CD8-positive, alpha-beta memory T cell (primary cell): ENCODE results near the gene KRT32. TPM values are rescaled to one million over a fixed set of nuclear protein-coding genes. Genes with fewer than 3 reads are reported as not detected.

ENCODE experiments used
- CTCF ChIA-PET: fragments of 350-600 bp; sonication (Branson Sonifier 250); formaldehyde crosslinking; loops from one replicate; lab custom pipeline; 2021; ENCODE audit warnings: antibody characterized with exemption; lab: Charles Lee
- POLR2A ChIA-PET: fragments of 350-600 bp; sonication (Branson Sonifier 250); formaldehyde crosslinking; loops from one replicate; lab custom pipeline; 2021; ENCODE audit warnings: antibody characterized with exemption; lab: Charles Lee
- DNase-seq, 5 donors: peaks; one replicate each; pipeline versions ENCODE4 v3.0.0 to v3.0.0-alpha.2; 2020 to 2022; ENCODE audit warnings: mixed read lengths in 1 of 5
- H3K27ac ChIP-seq: one replicate; pipeline ENCODE4 v1.7.0; 2013; ENCODE audit warnings: low read depth, mild to moderate bottlenecking, low read length, moderate library complexity
- H3K27me3 ChIP-seq: 2 replicates; pipeline ENCODE4 v1.7.0; 2013; ENCODE audit warnings: low read length, mild to moderate bottlenecking; ENCODE audit not compliant: insufficient read depth, poor library complexity, severe bottlenecking
- H3K36me3 ChIP-seq: 2 replicates; pipeline ENCODE4 v1.7.0; 2013; ENCODE audit warnings: mild to moderate bottlenecking, low read length, moderate library complexity; ENCODE audit not compliant: insufficient read depth
- H3K4me1 ChIP-seq: 2 replicates; pipeline ENCODE4 v1.7.0; 2013; ENCODE audit warnings: mild to moderate bottlenecking, low read length, moderate library complexity; ENCODE audit not compliant: insufficient read depth
- H3K4me3 ChIP-seq: 2 replicates; pipeline ENCODE4 v1.7.0; 2013; ENCODE audit warnings: mild to moderate bottlenecking, low read length
- H3K9me3 ChIP-seq: 2 replicates; pipeline ENCODE4 v1.7.0; 2013; ENCODE audit warnings: mild to moderate bottlenecking, low read length
- H3K27ac Mint-ChIP-seq, 8 donors: one replicate each; pipeline ENCODE4 v1.8.0; 2020 to 2021; ENCODE audit warnings: mixed read lengths in 8 of 8, mild to moderate bottlenecking in 6 of 8, inconsistent platforms in 3 of 8, moderate library complexity in 3 of 8
- H3K27me3 Mint-ChIP-seq, 2 donors: one replicate each; pipeline ENCODE4 v1.8.0; 2020 to 2021; ENCODE audit warnings: mixed read lengths in 2 of 2, mild to moderate bottlenecking in 1 of 2, moderate library complexity in 1 of 2
- H3K36me3 Mint-ChIP-seq, 3 donors: one replicate each; pipeline ENCODE4 v1.8.0; 2020 to 2021; ENCODE audit warnings: mixed read lengths in 3 of 3, inconsistent platforms in 1 of 3, mild to moderate bottlenecking in 1 of 3
- H3K4me1 Mint-ChIP-seq, 3 donors: one replicate each; pipeline ENCODE4 v1.8.0; 2020 to 2021; ENCODE audit warnings: mixed read lengths in 3 of 3, inconsistent platforms in 1 of 3, mild to moderate bottlenecking in 1 of 3
- H3K4me3 Mint-ChIP-seq, 7 donors: one replicate each; pipeline ENCODE4 v1.8.0; 2020 to 2021; ENCODE audit warnings: mixed read lengths in 7 of 7, mild to moderate bottlenecking in 6 of 7, moderate library complexity in 4 of 7, inconsistent platforms in 2 of 7
- H3K9me3 Mint-ChIP-seq, 5 donors: one replicate each; pipeline ENCODE4 v1.8.0; 2020 to 2022; ENCODE audit warnings: mixed read lengths in 5 of 5, mild to moderate bottlenecking in 3 of 5, moderate library complexity in 2 of 5, inconsistent platforms in 1 of 5
- polyA plus RNA-seq: library from polyadenylated mRNA; unstranded; fragments of 300-500 nt; fragmentation: Illumina TruSeq; gene quantifications from one replicate; pipeline ENCODE4 v1.2.3, GENCODE V29; 2021
- total RNA-seq, 2 experiments: library from RNA; stranded (reverse); gene quantifications; one replicate each; pipeline ENCODE4 v1.2.3, GENCODE V29; 2021

The KRT32 gene
- total and polyA plus RNA-seq, 3 experiments from 2014 or later, result not detected

GRCh38 chr17:41500131-41500911, 33.1 kb upstream of the KRT32 start:
- no peaks in the 10 kb centered on the region for H3K9me3 Mint-ChIP-seq
- Histone ChIP-seq H3K4me1 (peaks cover 9% of the 10 kb centered on the region), H3K27me3 (no peaks in the 10 kb centered on the region), H3K27ac (peak overlapping the region; percentile 43), H3K4me3 (no peak overlapping the region), H3K36me3 (no peaks in the 10 kb centered on the region), H3K9me3 (no peaks in the 10 kb centered on the region)
- DNase-seq, result no peak
- peaks cover 10 to 31% of the 10 kb centered on the region in 2 donors for H3K27me3 Mint-ChIP-seq
- H3K27ac Mint-ChIP-seq, result peak overlapping the region in 1 of 8 donors; percentile 66
- ChIA-PET POLR2A (no interaction called here), CTCF (no interaction called here)
- no peak overlapping the region for H3K4me3 Mint-ChIP-seq
- no peaks in the 10 kb centered on the region for H3K36me3 Mint-ChIP-seq
- H3K4me1 Mint-ChIP-seq, result peaks cover 5 to 9% (median 8%) of the 10 kb centered on the region in 3 donors

- Histone ChIP-seq H3K27ac (peak overlapping the region; percentile 9), H3K9me3 (no peaks in the 10 kb centered on the region), H3K4me3 (no peak overlapping the region), H3K27me3 (no peaks in the 10 kb centered on the region), H3K36me3 (no peaks in the 10 kb centered on the region), H3K4me1 (peaks cover 9% of the 10 kb centered on the region)
- ChIA-PET CTCF (no interaction called here), POLR2A (no interaction called here)
- H3K27ac Mint-ChIP-seq, result peak overlapping the region in 1 of 8 donors; percentile 41
- H3K4me3 Mint-ChIP-seq, result no peak overlapping the region
- no peaks in the 10 kb centered on the region for H3K9me3 Mint-ChIP-seq
- H3K36me3 Mint-ChIP-seq, result no peaks in the 10 kb centered on the region
- no peak for DNase-seq
- peaks cover 5 to 9% (median 8%) of the 10 kb centered on the region in 3 donors for H3K4me1 Mint-ChIP-seq
- H3K27me3 Mint-ChIP-seq, result peaks cover 10 to 31% of the 10 kb centered on the region in 2 donors
Observed at GRCh38 chr17:41499714-41500113, 32.5 kb upstream of the KRT32 start.

GRCh38 chr17:41498276-41498675, 31.1 kb upstream of the KRT32 start:
- Mint-ChIP-seq H3K4me3 (no peak overlapping the region), H3K27me3 (peaks cover 10 to 30% of the 10 kb centered on the region in 2 donors)
- POLR2A ChIA-PET, result no interaction called here

GRCh38 chr17:41496803-41497484, 29.8 kb upstream of the KRT32 start:
- Histone ChIP-seq H3K27me3 (no peaks in the 10 kb centered on the region), H3K36me3 (no peaks in the 10 kb centered on the region), H3K4me3 (no peak overlapping the region), H3K27ac (no peak overlapping the region), H3K9me3 (no peaks in the 10 kb centered on the region), H3K4me1 (peaks cover 9% of the 10 kb centered on the region)
- Mint-ChIP-seq H3K9me3 (no peaks in the 10 kb centered on the region), H3K27ac (peak overlapping the region in 2 of 8 donors; percentile 22 to 38), H3K36me3 (no peaks in the 10 kb centered on the region), H3K4me3 (no peak overlapping the region), H3K4me1 (peaks cover 5 to 9% (median 8%) of the 10 kb centered on the region in 3 donors), H3K27me3 (peaks cover 10 to 24% of the 10 kb centered on the region in 2 donors)
- CTCF ChIA-PET, result interaction anchor here (0.9 to 2.2 kb wide), 5 partner anchors 52 to 175 kb away, joined by 3 to 7 read pairs (median 5); no protein-coding TSS in a partner anchor
- POLR2A ChIA-PET, result no interaction called here
- peak; percentile 13 to 56 (median 30) for DNase-seq

More at GRCh38 chr17:41498276-41498675, 31.1 kb upstream of the KRT32 start:
- no peaks in the 10 kb centered on the region for H3K9me3 ChIP-seq
- no peaks in the 10 kb centered on the region for H3K36me3 Mint-ChIP-seq
- H3K4me1 ChIP-seq, result peaks cover 9% of the 10 kb centered on the region
- H3K4me3 ChIP-seq, result no peak overlapping the region
- H3K27ac Mint-ChIP-seq, result peak overlapping the region in 1 of 8 donors; percentile 68
- H3K9me3 Mint-ChIP-seq, result no peaks in the 10 kb centered on the region
- H3K27ac ChIP-seq, result no peak overlapping the region
- no peaks in the 10 kb centered on the region for H3K27me3 ChIP-seq
- H3K4me1 Mint-ChIP-seq, result peaks cover 5 to 9% (median 8%) of the 10 kb centered on the region in 3 donors
- no peaks in the 10 kb centered on the region for H3K36me3 ChIP-seq
- DNase-seq, result no peak
- CTCF ChIA-PET, result interaction anchor here (0.9 to 2.1 kb wide), 2 partner anchors 15 to 51 kb away, joined by 3 to 7 read pairs; no protein-coding TSS in a partner anchor

GRCh38 chr17:41494524-41494923, 27.3 kb upstream of the KRT32 start:
- H3K36me3 Mint-ChIP-seq, result no peaks in the 10 kb centered on the region
- peaks cover under 1 to 12% of the 10 kb centered on the region in 2 donors for H3K27me3 Mint-ChIP-seq
- H3K4me1 Mint-ChIP-seq, result peaks cover 13 to 19% (median 17%) of the 10 kb centered on the region in 3 donors
- peak overlapping the region in 1 of 8 donors; percentile 17 for H3K27ac Mint-ChIP-seq
- Histone ChIP-seq H3K9me3 (no peaks in the 10 kb centered on the region), H3K27ac (no peak overlapping the region), H3K4me1 (peaks cover 9% of the 10 kb centered on the region), H3K36me3 (no peaks in the 10 kb centered on the region), H3K4me3 (no peak overlapping the region), H3K27me3 (no peaks in the 10 kb centered on the region)
- no peak for DNase-seq
- CTCF ChIA-PET, result interaction anchor here (2.2 kb wide), 1 partner anchor 55 kb away, joined by 7 read pairs; no protein-coding TSS in a partner anchor
- H3K4me3 Mint-ChIP-seq, result no peak overlapping the region
- no peaks in the 10 kb centered on the region for H3K9me3 Mint-ChIP-seq
- POLR2A ChIA-PET, result no interaction called here

GRCh38 chr17:41492771-41493170, 25.6 kb upstream of the KRT32 start:
- peak overlapping the region in 1 of 8 donors; percentile 43 for H3K27ac Mint-ChIP-seq
- Histone ChIP-seq H3K27ac (no peak overlapping the region), H3K36me3 (no peaks in the 10 kb centered on the region), H3K9me3 (no peaks in the 10 kb centered on the region), H3K4me1 (peaks cover 9% of the 10 kb centered on the region), H3K27me3 (no peaks in the 10 kb centered on the region), H3K4me3 (no peak overlapping the region)
- no peaks in the 10 kb centered on the region for H3K9me3 Mint-ChIP-seq
- H3K36me3 Mint-ChIP-seq, result no peaks in the 10 kb centered on the region
- H3K4me3 Mint-ChIP-seq, result no peak overlapping the region
- ChIA-PET CTCF (no interaction called here), POLR2A (no interaction called here)
- H3K27me3 Mint-ChIP-seq, result peaks cover 0 to 3% of the 10 kb centered on the region in 2 donors
- peaks cover 13 to 19% (median 17%) of the 10 kb centered on the region in 3 donors for H3K4me1 Mint-ChIP-seq
- no peak for DNase-seq

GRCh38 chr17:41492351-41492750, 25.2 kb upstream of the KRT32 start:
- no peak for DNase-seq
- Mint-ChIP-seq H3K4me3 (no peak overlapping the region), H3K36me3 (no peaks in the 10 kb centered on the region), H3K9me3 (no peaks in the 10 kb centered on the region), H3K4me1 (peaks cover 13 to 19% (median 17%) of the 10 kb centered on the region in 3 donors), H3K27me3 (peaks cover 0 to 3% of the 10 kb centered on the region in 2 donors), H3K27ac (peak overlapping the region in 1 of 8 donors; percentile 40)
- Histone ChIP-seq H3K9me3 (no peaks in the 10 kb centered on the region), H3K4me3 (no peak overlapping the region), H3K27ac (no peak overlapping the region), H3K36me3 (no peaks in the 10 kb centered on the region), H3K27me3 (no peaks in the 10 kb centered on the region), H3K4me1 (peaks cover 9% of the 10 kb centered on the region)
- CTCF ChIA-PET, result interaction anchor here (1.2 kb wide), 1 partner anchor 169 kb away, joined by 4 read pairs; no protein-coding TSS in a partner anchor
- POLR2A ChIA-PET, result no interaction called here
